LHCN-M2 (cell line): ENCODE results near the gene PTPRH. TPM values are rescaled to one million over a fixed set of nuclear protein-coding genes. Genes with fewer than 3 reads are reported as not detected.
"Not testable (repeated sequence)": the region's sequence is repeated elsewhere in the genome, so short reads cannot be mapped to it uniquely, and the experiment has no call there.

Source experiments
- DNase-seq: peaks from one replicate; pipeline ENCODE4 v3.0.0-alpha.2; 2012; ENCODE audit warnings: low read depth
- total RNA-seq: library from RNA; depleted of rRNA; stranded (reverse); fragments of >200 nt; gene quantifications from 2 replicates; pipeline ENCODE4 v1.2.3, GENCODE V29; 2014

Gene PTPRH
- total RNA-seq, 1 experiment from 2014 or later: 0.29 TPM

- DNase-seq: no peak
Observed at GRCh38 chr19:55186080-55186479, 23.2 kb downstream of the PTPRH start.

- DNase-seq: no peak
Observed at GRCh38 chr19:55181740-55182139, 27.6 kb downstream of the PTPRH start.

- no peak for DNase-seq
Observed at GRCh38 chr19:55179606-55180484, 29.5 kb downstream of the PTPRH start, which contains the start of gene SYT5. SYT5 (minus strand) TSS chr19:55180289; CDS start chr19:55179041, 1,248 bp downstream.

GRCh38 chr19:55178781-55179599 lies 30.3 kb downstream of the PTPRH start:
- DNase-seq: peak; percentile 79

GRCh38 chr19:55176076-55176475 lies 33.2 kb downstream of the PTPRH start:
- DNase-seq: no peak

- DNase-seq: no peak
Observed at GRCh38 chr19:55175117-55175867, 34.0 kb downstream of the PTPRH start.

- no peak for DNase-seq
Observed at GRCh38 chr19:55174425-55175116, 34.7 kb downstream of the PTPRH start.

GRCh38 chr19:55173714-55174409 lies 35.4 kb downstream of the PTPRH start:
- DNase-seq: peak; percentile 72

- DNase-seq: no peak
Observed at GRCh38 chr19:55173186-55173713, 36.1 kb downstream of the PTPRH start.

- peak; percentile 70 for DNase-seq
Observed at GRCh38 chr19:55172741-55173140, 36.6 kb downstream of the PTPRH start.

- DNase-seq: not testable (repeated sequence)
Observed at GRCh38 chr19:55172318-55172717, 37.0 kb downstream of the PTPRH start.

- DNase-seq: no peak
Observed at GRCh38 chr19:55171440-55171839, 37.9 kb downstream of the PTPRH start.

- no peak for DNase-seq
Observed at GRCh38 chr19:55169136-55169535, 40.2 kb downstream of the PTPRH start.

- DNase-seq: peak; percentile 97
Observed at GRCh38 chr19:55166530-55167268, 42.6 kb downstream of the PTPRH start, which contains the start of gene DNAAF3. DNAAF3 (minus strand) TSS chr19:55166613; CDS start chr19:55166413, 200 bp downstream.

GRCh38 chr19:55165952-55166529 lies 43.3 kb downstream of the PTPRH start:
- peak; percentile 75 for DNase-seq

- no peak for DNase-seq
Observed at GRCh38 chr19:55161571-55162322, 47.6 kb downstream of the PTPRH start.

- no peak for DNase-seq
Observed at GRCh38 chr19:55160986-55161365, 48.3 kb downstream of the PTPRH start.
